Stomach (tissue), 9 donors: ENCODE measurements around the gene KRT81. TPM values are rescaled to one million over a fixed set of nuclear protein-coding genes. Genes with fewer than 3 reads are reported as not detected.

ENCODE experiments used
- DNase-seq, 2 donors: peaks; one replicate each; pipeline versions ENCODE4 v3.0.0 to v3.0.0-alpha.2; 2013 to 2019
- H3K27ac ChIP-seq, 5 donors: fragments of 200-600 bp in 4 of 5; sonication (generic) in 4 of 5; one replicate each; pipeline ENCODE4 v1.5.1; 2013 to 2019; ENCODE audit warnings: mild to moderate bottlenecking in 1 of 5, moderate library complexity in 1 of 5
- H3K27me3 ChIP-seq, 3 donors: fragments of 200-600 bp; sonication (generic); one replicate each; pipeline ENCODE4 v1.5.1; 2017 to 2019; ENCODE audit warnings: mixed run types in 1 of 3
- H3K36me3 ChIP-seq, 4 donors: fragments of 200-600 bp; sonication (generic); 1 replicate in 3 of 4; 2 replicates in 1 of 4; pipeline ENCODE4 v1.5.1; 2016 to 2019
- H3K4me1 ChIP-seq, 4 donors: fragments of 200-600 bp; sonication (generic); one replicate each; pipeline ENCODE4 v1.5.1; 2016 to 2019
- H3K4me3 ChIP-seq, 4 donors: fragments of 200-600 bp; sonication (generic) in 3 of 4; one replicate each; pipeline ENCODE4 v1.5.1; 2016 to 2019; ENCODE audit warnings: mild to moderate bottlenecking in 1 of 4
- H3K9me3 ChIP-seq, 4 donors: fragments of 200-600 bp; sonication (generic); one replicate each; pipeline ENCODE4 v1.5.1; 2016 to 2019
- EP300 ChIP-seq: sonication (generic); formaldehyde crosslinking; IDR thresholded peaks from one replicate; pipeline ENCODE4 v1.6.1; 2017; ENCODE audit warnings: antibody characterized with exemption
- POLR2A ChIP-seq, 4 donors: fragments of 450-650 bp; IDR thresholded peaks; one replicate each; pipeline ENCODE4 v1.6.1; 2016; ENCODE audit warnings: antibody characterized with exemption in 4 of 4, control low read depth in 2 of 4, mild to moderate bottlenecking in 1 of 4, moderate library complexity in 1 of 4
- POLR2AphosphoS5 ChIP-seq, 3 donors: sonication (generic); formaldehyde crosslinking; IDR thresholded peaks; one replicate each; pipeline ENCODE4 v1.6.1; 2016; ENCODE audit warnings: antibody characterized with exemption in 3 of 3
- WGBS, 5 donors: extraction: QIAGEN DNeasy Blood & Tissue Kit in 3 of 5; methylation state at CpG; one replicate each; pipeline versions ENCODE4 v1.1.5 to v1.1.7; 2013 to 2018; 5-methylcytosine and 5-hydroxymethylcytosine counted together
- intact Hi-C: fragments of 100-400 bp; cut with DNase I; formaldehyde crosslinking; loops from one replicate; pipeline ENCODE4 v1.15.1; 2023; ENCODE audit warnings: low total_unique reads
- polyA plus RNA-seq, 3 donors: library from polyadenylated mRNA; stranded (reverse); fragments of 200-250 nt; gene quantifications; one replicate each; pipeline ENCODE4 v1.2.3, GENCODE V29; 2013
- total RNA-seq, 5 donors: library from RNA; depleted of rRNA; stranded (reverse); fragments of >200 nt; gene quantifications; one replicate each; pipeline versions ENCODE4 v1.1.0 to v1.2.3, GENCODE V29; 2014 to 2016
- TF ChIP-seq, protein P1 (sequence below), 7 experiments: fragments of 450-650 bp in 4 of 7; fragments of 200-600 bp in 3 of 7; sonication (generic) in 3 of 7; IDR thresholded peaks; one replicate each; pipeline ENCODE4 v1.5.1; 2016 to 2019; ENCODE audit warnings: antibody characterized with exemption in 7 of 7, control low read depth in 2 of 7, mild to moderate bottlenecking in 1 of 7
- donor health status: healthy with polysubstance abuse.
- donor health status: Bipolar disorder and iron deficiency.
- donor health status: healthy.

Gene KRT81
- total and polyA plus RNA-seq, 8 donors: 0.15 TPM; not detected in 7

DNA sequence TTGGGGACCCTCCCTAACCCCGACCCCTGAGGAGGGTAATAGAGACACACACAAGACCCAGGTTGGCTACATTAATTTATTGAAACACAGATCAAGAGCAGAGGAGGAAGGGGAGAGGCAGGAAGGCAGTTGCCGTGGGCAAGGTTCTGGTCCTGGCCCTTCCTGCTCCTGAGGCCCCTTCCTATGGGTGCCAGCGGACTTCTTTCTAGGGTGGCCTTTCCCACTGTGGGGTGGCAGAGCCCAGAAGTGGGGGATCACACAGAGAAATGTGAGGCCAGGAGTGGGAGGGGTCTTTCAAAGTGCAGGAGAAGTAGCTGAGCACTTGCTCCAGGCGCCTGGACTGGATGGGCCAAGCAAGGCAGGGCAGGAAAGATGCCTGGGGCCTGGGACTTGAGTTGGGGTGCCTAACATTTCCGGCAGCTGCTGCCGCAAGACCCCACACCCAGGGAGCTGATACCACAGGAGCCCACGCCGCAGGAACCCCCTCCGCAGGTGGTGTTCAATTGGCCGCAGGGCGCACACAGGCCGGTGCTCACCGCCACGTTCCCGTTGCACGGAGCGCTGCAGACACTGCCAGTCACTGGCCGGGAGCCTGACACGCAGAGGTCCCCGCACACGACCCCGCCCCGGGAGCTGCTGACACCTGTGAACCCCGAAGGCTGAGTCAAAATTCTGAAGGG, 5.3 kb downstream of the KRT81 start:
- TF ChIP-seq, protein P1, sequence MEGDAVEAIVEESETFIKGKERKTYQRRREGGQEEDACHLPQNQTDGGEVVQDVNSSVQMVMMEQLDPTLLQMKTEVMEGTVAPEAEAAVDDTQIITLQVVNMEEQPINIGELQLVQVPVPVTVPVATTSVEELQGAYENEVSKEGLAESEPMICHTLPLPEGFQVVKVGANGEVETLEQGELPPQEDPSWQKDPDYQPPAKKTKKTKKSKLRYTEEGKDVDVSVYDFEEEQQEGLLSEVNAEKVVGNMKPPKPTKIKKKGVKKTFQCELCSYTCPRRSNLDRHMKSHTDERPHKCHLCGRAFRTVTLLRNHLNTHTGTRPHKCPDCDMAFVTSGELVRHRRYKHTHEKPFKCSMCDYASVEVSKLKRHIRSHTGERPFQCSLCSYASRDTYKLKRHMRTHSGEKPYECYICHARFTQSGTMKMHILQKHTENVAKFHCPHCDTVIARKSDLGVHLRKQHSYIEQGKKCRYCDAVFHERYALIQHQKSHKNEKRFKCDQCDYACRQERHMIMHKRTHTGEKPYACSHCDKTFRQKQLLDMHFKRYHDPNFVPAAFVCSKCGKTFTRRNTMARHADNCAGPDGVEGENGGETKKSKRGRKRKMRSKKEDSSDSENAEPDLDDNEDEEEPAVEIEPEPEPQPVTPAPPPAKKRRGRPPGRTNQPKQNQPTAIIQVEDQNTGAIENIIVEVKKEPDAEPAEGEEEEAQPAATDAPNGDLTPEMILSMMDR (IDR thresholded peaks at IDR 0.05): no peak
- TF ChIP-seq POLR2A (IDR thresholded peaks at IDR 0.05) (no peak), POLR2AphosphoS5 (IDR thresholded peaks at IDR 0.05) (no peak), EP300 (no peak)
- no peaks in the 10 kb centered on the region for H3K36me3 ChIP-seq
- H3K4me3 ChIP-seq: no peak overlapping the region
- WGBS, 5 donors: 80 to 87% (median 86%) methylated on average over 15 to 24 of the region's 24 CpGs
- H3K27me3 ChIP-seq: no peaks in the 10 kb centered on the region
- H3K4me1 ChIP-seq: peaks cover 4 to 8% (median 6%) of the 10 kb centered on the region in 4 donors
- no peaks in the 10 kb centered on the region for H3K9me3 ChIP-seq
- no peak overlapping the region for H3K27ac ChIP-seq
- peak in 1 of 2 donors; percentile 24 for DNase-seq
- intact Hi-C loops: no loop called here

DNA sequence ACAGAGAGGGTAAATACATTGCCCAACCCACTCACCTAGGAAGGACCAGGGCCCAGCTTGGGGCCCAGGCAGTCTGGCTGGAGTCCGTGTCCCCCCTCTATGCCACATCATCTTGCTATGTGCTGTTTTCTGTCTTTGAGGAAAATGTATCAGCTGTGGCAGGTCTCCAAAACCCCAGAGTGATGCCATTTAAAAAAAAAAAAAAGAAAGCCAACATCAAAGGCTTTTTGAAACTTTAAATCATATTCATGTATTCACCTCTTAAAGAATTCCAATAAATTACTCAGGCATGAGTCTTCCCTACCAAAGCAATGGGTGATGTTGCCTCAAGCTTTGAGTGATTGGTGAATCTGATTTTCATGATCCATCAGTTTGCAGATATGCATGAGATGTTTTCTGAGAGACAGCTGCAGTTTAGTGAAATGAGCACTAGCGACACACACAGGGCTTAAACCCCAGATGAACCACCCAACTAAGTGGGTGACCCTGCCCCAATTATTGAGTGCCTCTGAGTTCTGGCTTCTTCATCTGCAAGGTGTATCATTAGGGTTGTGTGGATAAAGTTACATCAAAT, 6.1 kb downstream of the KRT81 start:
- intact Hi-C loops: no loop called here
- TF ChIP-seq EP300: no peak
- TF ChIP-seq, protein P1 (IDR thresholded peaks at IDR 0.05): no peak
- no peak for TF ChIP-seq POLR2A (IDR thresholded peaks at IDR 0.05)
- TF ChIP-seq POLR2AphosphoS5 (IDR thresholded peaks at IDR 0.05): no peak
- WGBS, 5 donors: 81 to 95% (median 92%) methylated on average over 2 of the region's 2 CpGs
- Histone ChIP-seq H3K4me3 (no peak overlapping the region), H3K36me3 (no peaks in the 10 kb centered on the region), H3K4me1 (peaks cover 8 to 15% (median 12%) of the 10 kb centered on the region in 4 donors), H3K27ac (no peak overlapping the region), H3K9me3 (no peaks in the 10 kb centered on the region), H3K27me3 (no peaks in the 10 kb centered on the region)
- no peak for DNase-seq

DNA sequence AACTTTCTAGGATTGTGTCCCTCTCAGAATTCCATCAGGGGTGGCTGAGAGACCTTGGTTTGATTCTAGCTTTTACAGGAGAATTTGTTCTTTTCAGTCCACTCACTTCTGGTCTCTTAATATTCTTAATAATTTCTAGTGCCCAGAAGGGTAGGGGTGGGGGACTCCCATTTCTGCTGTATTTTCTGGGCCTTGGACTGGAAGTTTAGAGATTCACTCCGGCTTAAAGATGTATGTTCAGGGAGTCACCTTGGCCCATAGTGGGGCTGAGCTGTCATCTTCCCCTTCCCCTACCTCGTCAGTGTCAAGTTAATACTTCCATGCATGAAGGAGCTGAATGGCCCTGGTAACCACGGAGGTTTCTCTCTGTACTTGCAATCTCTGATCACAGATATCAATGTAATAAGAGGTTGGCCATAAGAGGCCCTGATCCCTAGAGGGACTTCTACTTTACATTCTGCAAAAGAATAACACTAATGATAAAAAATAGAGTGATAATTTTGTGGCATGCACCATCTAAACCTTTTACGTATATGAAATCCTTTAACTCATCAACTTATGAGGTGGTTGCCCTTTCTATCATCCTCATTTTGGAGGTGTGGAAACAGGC, 6.7 kb downstream of the KRT81 start:
- intact Hi-C loops: no loop called here
- TF ChIP-seq POLR2AphosphoS5 (IDR thresholded peaks at IDR 0.05) (no peak), EP300 (no peak), POLR2A (IDR thresholded peaks at IDR 0.05) (no peak)
- TF ChIP-seq, protein P1 (IDR thresholded peaks at IDR 0.05): no peak
- no peaks in the 10 kb centered on the region for H3K36me3 ChIP-seq
- WGBS, 5 donors: 49 to 85% (median 63%) methylated on average over 4 of the region's 4 CpGs
- peak in 1 of 2 donors; percentile 16 for DNase-seq
- no peak overlapping the region for H3K4me3 ChIP-seq
- no peaks in the 10 kb centered on the region for H3K27me3 ChIP-seq
- no peak overlapping the region for H3K27ac ChIP-seq
- H3K9me3 ChIP-seq: no peaks in the 10 kb centered on the region
- peaks cover 10 to 21% (median 15%) of the 10 kb centered on the region in 4 donors for H3K4me1 ChIP-seq

DNA sequence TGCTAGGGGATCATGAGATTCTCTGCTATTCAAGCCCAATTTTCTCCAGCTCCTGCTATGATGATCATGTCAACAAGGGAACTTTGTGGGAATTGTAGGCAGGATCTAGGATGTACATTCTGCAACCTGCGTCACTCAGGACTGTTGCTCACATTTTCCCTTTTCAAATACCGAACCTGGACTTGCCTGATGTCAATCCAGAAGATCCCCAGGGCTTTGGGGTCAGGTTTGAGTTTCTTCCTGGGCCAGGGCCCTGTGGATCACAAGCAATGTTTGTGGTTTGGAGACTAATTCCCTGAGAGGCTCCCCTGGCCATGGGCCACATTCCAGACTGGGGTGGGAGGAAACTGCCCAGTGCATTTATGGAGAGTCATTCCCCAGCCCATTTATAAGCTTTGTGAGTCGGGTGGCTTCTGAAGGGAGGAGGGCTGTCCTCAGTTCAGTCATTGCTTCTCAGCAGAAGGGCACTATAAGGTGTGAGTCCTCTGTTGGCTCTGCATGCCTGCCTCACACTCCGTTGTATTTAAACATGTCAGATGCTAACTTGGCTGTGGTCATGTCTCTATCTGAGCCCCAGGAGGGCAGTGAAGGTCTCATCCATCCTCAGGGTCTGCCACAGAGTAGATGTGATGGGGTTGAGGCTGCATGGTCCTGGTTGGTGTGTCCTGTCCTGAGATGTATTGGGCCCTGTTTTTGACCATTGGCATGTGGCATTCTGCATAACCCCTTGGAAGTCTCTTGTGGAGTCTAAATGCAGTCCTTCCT, 10.4 kb downstream of the KRT81 start:
- Histone ChIP-seq H3K27me3 (peaks cover 0 to 27% (median 0%) of the 10 kb centered on the region in 3 donors), H3K4me1 (peaks cover 15 to 34% (median 26%) of the 10 kb centered on the region in 4 donors), H3K9me3 (no peaks in the 10 kb centered on the region), H3K36me3 (no peaks in the 10 kb centered on the region), H3K27ac (peak overlapping the region in 4 of 5 donors; percentile 60 to 91 (median 70)), H3K4me3 (no peak overlapping the region)
- peak; percentile 47 to 67 for DNase-seq
- WGBS, 5 donors: 43 to 60% (median 55%) methylated on average over 4 of the region's 4 CpGs
- intact Hi-C loops: no loop called here
- TF ChIP-seq, protein P1 (IDR thresholded peaks at IDR 0.05): no peak
- TF ChIP-seq POLR2AphosphoS5 (IDR thresholded peaks at IDR 0.05): peak in 2 of 3 donors; percentile 13 to 20
